HepG2 (cell line): Measurements from ENCODE around the gene TSSK2. TPM values are rescaled to one million over a fixed set of nuclear protein-coding genes. Genes with fewer than 3 reads are reported as not detected.

Experiments
- CERS6 ChIP-seq: sonication (generic); formaldehyde crosslinking; IDR thresholded peaks from 2 replicates; pipeline ENCODE4 v1.5.0; 2020; ENCODE audit warnings: missing genetic modification reagents
- EED ChIP-seq: sonication (generic); formaldehyde crosslinking; IDR thresholded peaks from 2 replicates; pipeline ENCODE4 v1.5.0; 2020; ENCODE audit warnings: mild to moderate bottlenecking, missing genetic modification reagents
- FOXJ3 ChIP-seq: sonication (generic); formaldehyde crosslinking; IDR thresholded peaks from 2 replicates; pipeline ENCODE4 v1.4.0; 2020; ENCODE audit warnings: missing genetic modification reagents, mild to moderate bottlenecking, borderline replicate concordance
- HMG20B ChIP-seq: conservative IDR thresholded peaks from 2 replicates; pipeline ENCODE4 v1.6.1; 2016; ENCODE audit warnings: missing genetic modification reagents, missing compliant biosample characterization
- HOXA3 ChIP-seq: sonication (generic); formaldehyde crosslinking; IDR thresholded peaks from 2 replicates; pipeline ENCODE4 v1.5.0; 2020; ENCODE audit warnings: missing genetic modification reagents
- IRF9 ChIP-seq: sonication (generic); formaldehyde crosslinking; IDR thresholded peaks from 2 replicates; pipeline ENCODE4 v1.8.0; 2022; ENCODE audit warnings: missing genetic modification reagents, mild to moderate bottlenecking, borderline replicate concordance
- MAX ChIP-seq: IDR thresholded peaks from 2 replicates; pipeline ENCODE4 v1.6.1; 2012; ENCODE audit warnings: inconsistent platforms
- MYC ChIP-seq: sonication (generic); formaldehyde crosslinking; IDR thresholded peaks from 2 replicates; pipeline ENCODE4 v1.9.0; 2021; ENCODE audit warnings: missing genetic modification reagents, borderline replicate concordance
- PHF8 ChIP-seq: sonication (generic); formaldehyde crosslinking; IDR thresholded peaks from 2 replicates; pipeline ENCODE4 v1.5.0; 2020; ENCODE audit warnings: missing genetic modification reagents
- ZNF143 ChIP-seq: sonication (generic); formaldehyde crosslinking; IDR thresholded peaks from 2 replicates; pipeline ENCODE4 v1.4.0; 2020; ENCODE audit warnings: missing genetic modification reagents
- ZNF501 ChIP-seq: sonication (generic); formaldehyde crosslinking; IDR thresholded peaks from 2 replicates; pipeline ENCODE4 v1.5.1; 2020; ENCODE audit warnings: mild to moderate bottlenecking, moderate library complexity, missing genetic modification reagents
- ZNF609 ChIP-seq: sonication (generic); formaldehyde crosslinking; IDR thresholded peaks from 2 replicates; pipeline ENCODE4 v1.4.0; 2020; ENCODE audit warnings: mild to moderate bottlenecking, missing genetic modification reagents, borderline replicate concordance
- ZNF629 ChIP-seq: sonication (generic); formaldehyde crosslinking; conservative IDR thresholded peaks from 2 replicates; pipeline ENCODE4 v1.5.0; 2020; ENCODE audit warnings: missing genetic modification reagents
- polyA plus RNA-seq, 8 experiments: library from polyadenylated mRNA; depleted of rRNA in 3 of 8; stranded (reverse) in 7 of 8; unstranded in 1 of 8; fragments of >200 nt; fragmentation: Illumina TruSeq in 4 of 8; extraction: Trizol in 4 of 8; gene quantifications; 2 replicates each; pipeline versions ENCODE4 v1.2.1 to v1.2.3, GENCODE V29; 2011 to 2016; ENCODE audit warnings: low read depth in 4 of 8, missing spikeins in 1 of 8, mixed read lengths in 1 of 8; ENCODE audit not compliant: insufficient read depth in 1 of 8
- total RNA-seq, 5 experiments: library from RNA; depleted of rRNA; stranded (reverse); fragments of >200 nt; fragmentation: Illumina TruSeq; extraction: Trizol; gene quantifications; 2 replicates each; pipeline ENCODE4 v1.2.3, GENCODE V29; 2016; ENCODE audit warnings: low read depth in 1 of 5

TSSK2 gene
- total and polyA plus RNA-seq, 2 of the 13 experiments (the other 11 are each of a cell fraction or from before 2014, with no cell fraction given) = not detected

- TF ChIP-seq CERS6 (CRISPR knock-in tag) = no peak
- TF ChIP-seq ZNF143 (CRISPR knock-in tag) = 0 out of 2 replicates have a peak, but pooled peaks have one; percentile 25
- TF ChIP-seq ZNF501 (CRISPR knock-in tag) = 0 out of 2 replicates have a peak, but pooled peaks have one; percentile 28
- TF ChIP-seq IRF9 = 0 out of 2 replicates have a peak, but pooled peaks have one; percentile 10
- TF ChIP-seq HOXA3 (CRISPR knock-in tag) = 0 out of 2 replicates have a peak, but pooled peaks have one; percentile 19
- no peak for TF ChIP-seq ZNF629 (CRISPR knock-in tag)
- TF ChIP-seq FOXJ3 (CRISPR knock-in tag) = no peak
- TF ChIP-seq ZNF609 (CRISPR knock-in tag) = no peak
- TF ChIP-seq PHF8 = peak; percentile 27
- peak; percentile 60; the same call in 1 of the 2 replicates for TF ChIP-seq MYC
- no peak for TF ChIP-seq EED (CRISPR knock-in tag)
- peak; percentile 55; the same call in 1 of the 2 replicates for TF ChIP-seq MAX
- no peak for TF ChIP-seq HMG20B (CRISPR knock-in tag)
These were observed 43.3 kb downstream of the TSSK2 start (continued) for GRCh38 chr22:19174106-19175025.
